H1 (cell line): ENCODE results near the gene RNGTT. TPM values are rescaled to one million over a fixed set of nuclear protein-coding genes. Genes with fewer than 3 reads are reported as not detected.

Experiments
- BCL11A ChIP-seq, 2 experiments: IDR thresholded peaks; one replicate each; pipeline ENCODE4 v1.6.1; 2011; ENCODE audit warnings: low read depth in 2 of 2, low read length in 2 of 2, mild to moderate bottlenecking in 2 of 2
- CEBPB ChIP-seq: IDR thresholded peaks from 2 replicates; pipeline ENCODE4 v1.6.1; 2012; ENCODE audit warnings: low read depth, low read length
- GABPA ChIP-seq: IDR thresholded peaks from 2 replicates; pipeline ENCODE4 v1.6.1; 2011; ENCODE audit warnings: mild to moderate bottlenecking, low read length, moderate library complexity, borderline replicate concordance; ENCODE audit not compliant: insufficient read depth
- JUN ChIP-seq: IDR thresholded peaks from 2 replicates; pipeline ENCODE4 v1.6.1; 2011; ENCODE audit warnings: low read depth, mild to moderate bottlenecking, improper control_type of control experiment, low read length
- RAD21 ChIP-seq, 2 experiments: IDR thresholded peaks in 1 of 2; conservative IDR thresholded peaks in 1 of 2; 2 replicates each; pipeline ENCODE4 v1.6.1; 2011; ENCODE audit warnings: low read depth in 2 of 2, low read length in 2 of 2, improper control_type of control experiment in 1 of 2, inconsistent platforms in 1 of 2, mild to moderate bottlenecking in 1 of 2, moderate library complexity in 1 of 2
- polyA plus RNA-seq, 7 experiments: library from polyadenylated mRNA; depleted of rRNA in 3 of 7; stranded (reverse) in 5 of 7; unstranded in 2 of 7; fragments of >200 nt in 5 of 7; fragments of 200-250 nt in 2 of 7; gene quantifications; 1 replicate in 5 of 7; 2 replicates in 1 of 7; 4 replicates in 1 of 7; pipeline versions ENCODE4 v1.2.1 to v1.2.3, GENCODE V29; 2011 to 2013; ENCODE audit warnings: missing spikeins in 2 of 7, mixed read lengths in 2 of 7
- total RNA-seq: library from RNA; stranded (reverse); fragmentation: NEBNext Ultra II Directional; extraction: Animal tissue kit (Norgen Biotek cat#: 25700); gene quantifications from 2 replicates; pipeline ENCODE4 v1.2.1, GENCODE V29; 2021
- TF ChIP-seq, protein P1 (sequence below): IDR thresholded peaks from 2 replicates; pipeline ENCODE4 v1.6.1; 2011; ENCODE audit warnings: low read length, improper control_type of control experiment
- TF ChIP-seq, protein P2 (sequence below): IDR thresholded peaks from 2 replicates; pipeline ENCODE4 v1.6.1; 2011; ENCODE audit warnings: low read depth, mild to moderate bottlenecking, low read length; ENCODE audit not compliant: insufficient read depth

The RNGTT gene
- total and polyA plus RNA-seq, 2 of the 8 experiments (the other 6 are each of a cell fraction or from before 2014, with no cell fraction given): 3.6 to 21.2 TPM

DNA sequence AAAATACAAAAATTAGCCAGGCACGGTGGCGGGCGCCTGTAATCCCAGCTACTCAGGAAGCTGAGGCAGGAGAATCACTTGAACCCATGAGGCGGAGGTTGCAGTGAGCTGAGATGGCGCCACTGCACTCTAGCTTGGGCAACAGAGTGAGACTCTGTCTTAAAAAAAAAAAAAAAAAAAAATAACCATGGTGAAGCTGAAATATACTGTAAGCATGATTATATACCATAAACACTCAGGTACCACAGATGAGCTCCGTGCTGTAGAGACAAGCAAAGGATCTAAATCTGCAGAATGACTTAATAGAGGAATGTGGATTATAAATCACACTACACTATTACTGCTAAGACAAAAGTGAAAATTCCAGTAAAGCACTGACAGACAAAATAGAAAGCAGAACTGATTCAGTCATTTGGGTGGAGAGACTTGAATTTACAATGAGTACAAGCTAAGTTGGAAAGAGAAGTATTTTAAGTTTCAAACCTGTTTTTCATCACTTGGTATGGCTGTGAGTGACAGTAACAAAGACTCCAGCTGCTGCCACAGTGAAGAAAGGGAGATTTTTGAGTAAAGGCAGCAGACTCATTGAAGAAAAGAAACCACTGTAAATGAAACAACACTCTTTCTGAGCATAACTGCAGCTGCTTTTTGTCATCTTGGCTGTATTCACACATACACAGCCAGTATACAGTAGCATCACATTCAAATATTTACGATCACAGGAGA lies 322.1 kb downstream of the RNGTT start (continued):
- TF ChIP-seq CEBPB (no peak), GABPA (no peak), JUN (no peak), RAD21 (IDR thresholded peaks at IDR 0.05 in 1 of 2, conservative IDR thresholded peaks at IDR 0.05 in 1 of 2; ENCODE audit: low read depth in 2 of 2, low read length in 2 of 2) (no peak), BCL11A (IDR thresholded peaks at IDR 0.05; ENCODE audit: low read depth in 2 of 2, low read length in 2 of 2) (no peak)
- TF ChIP-seq, protein P1, sequence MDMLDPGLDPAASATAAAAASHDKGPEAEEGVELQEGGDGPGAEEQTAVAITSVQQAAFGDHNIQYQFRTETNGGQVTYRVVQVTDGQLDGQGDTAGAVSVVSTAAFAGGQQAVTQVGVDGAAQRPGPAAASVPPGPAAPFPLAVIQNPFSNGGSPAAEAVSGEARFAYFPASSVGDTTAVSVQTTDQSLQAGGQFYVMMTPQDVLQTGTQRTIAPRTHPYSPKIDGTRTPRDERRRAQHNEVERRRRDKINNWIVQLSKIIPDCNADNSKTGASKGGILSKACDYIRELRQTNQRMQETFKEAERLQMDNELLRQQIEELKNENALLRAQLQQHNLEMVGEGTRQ: no peak
- TF ChIP-seq, protein P2, sequence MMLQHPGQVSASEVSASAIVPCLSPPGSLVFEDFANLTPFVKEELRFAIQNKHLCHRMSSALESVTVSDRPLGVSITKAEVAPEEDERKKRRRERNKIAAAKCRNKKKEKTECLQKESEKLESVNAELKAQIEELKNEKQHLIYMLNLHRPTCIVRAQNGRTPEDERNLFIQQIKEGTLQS: no peak
